Measurements from ENCODE around the gene ZNF205. TPM values are rescaled to one million over a fixed set of nuclear protein-coding genes. Genes with fewer than 3 reads are reported as not detected.

The ZNF205 gene
- total and polyA plus RNA-seq, 8 donors = 0.87 to 27.5 (median 12.9) TPM

DNA sequence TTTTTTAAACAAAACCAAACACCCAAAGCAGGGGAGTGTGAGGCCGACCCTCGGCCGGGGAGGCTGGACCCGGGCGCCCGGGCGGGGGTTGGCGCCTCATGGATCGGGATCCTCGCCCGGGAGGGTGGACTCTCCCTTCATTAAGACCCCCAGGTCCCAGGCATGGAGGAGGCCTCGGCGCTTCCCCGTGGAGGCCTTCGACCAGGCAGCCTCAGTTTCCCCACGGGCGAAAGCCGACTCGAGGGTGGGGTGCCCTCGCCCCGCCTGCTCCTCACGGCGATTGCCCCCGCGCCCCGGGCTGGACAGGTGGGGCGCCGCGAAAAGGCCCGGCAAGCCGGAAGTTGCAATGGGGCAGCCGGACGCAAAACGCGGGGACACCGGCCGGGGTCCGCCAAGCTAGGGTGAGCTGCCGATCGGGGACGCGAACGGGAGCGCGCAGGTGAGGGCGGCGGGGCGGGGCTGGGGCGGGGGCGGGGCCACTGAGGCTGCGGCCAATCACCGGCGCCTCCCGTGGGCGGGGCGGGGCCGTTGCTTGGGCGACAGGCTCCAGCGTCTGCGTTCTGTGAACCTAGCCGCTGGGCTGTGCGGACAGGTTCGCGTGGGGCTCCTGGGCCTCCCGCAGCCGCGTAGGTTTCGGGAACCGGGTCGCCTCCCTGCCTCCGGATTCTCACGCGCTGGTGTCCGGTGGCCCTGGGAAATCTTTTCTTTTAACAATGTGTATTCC is 6.0 kb upstream of the ZNF205 start:
- peak overlapping the region; percentile 49 to 71 (median 59) for H3K4me3 ChIP-seq
- H3K27ac ChIP-seq = peak overlapping the region; percentile 87 to 92 (median 89)
- peak; percentile 95 to 97 for DNase-seq
- intact Hi-C loops (cut with DNase I; ENCODE audit: low total_unique reads) = no loop called here
- no peaks in the 10 kb centered on the region for H3K9me3 ChIP-seq
- H3K36me3 ChIP-seq = no peaks in the 10 kb centered on the region
- WGBS, 5 donors = 1 to 4% (median 1%) methylated on average over 39 to 74 of the region's 74 CpGs
- H3K4me1 ChIP-seq = peaks cover 10 to 21% (median 18%) of the 10 kb centered on the region in 4 donors
- peaks cover 0 to 11% (median 0%) of the 10 kb centered on the region in 3 donors for H3K27me3 ChIP-seq
- TF ChIP-seq, protein P1, sequence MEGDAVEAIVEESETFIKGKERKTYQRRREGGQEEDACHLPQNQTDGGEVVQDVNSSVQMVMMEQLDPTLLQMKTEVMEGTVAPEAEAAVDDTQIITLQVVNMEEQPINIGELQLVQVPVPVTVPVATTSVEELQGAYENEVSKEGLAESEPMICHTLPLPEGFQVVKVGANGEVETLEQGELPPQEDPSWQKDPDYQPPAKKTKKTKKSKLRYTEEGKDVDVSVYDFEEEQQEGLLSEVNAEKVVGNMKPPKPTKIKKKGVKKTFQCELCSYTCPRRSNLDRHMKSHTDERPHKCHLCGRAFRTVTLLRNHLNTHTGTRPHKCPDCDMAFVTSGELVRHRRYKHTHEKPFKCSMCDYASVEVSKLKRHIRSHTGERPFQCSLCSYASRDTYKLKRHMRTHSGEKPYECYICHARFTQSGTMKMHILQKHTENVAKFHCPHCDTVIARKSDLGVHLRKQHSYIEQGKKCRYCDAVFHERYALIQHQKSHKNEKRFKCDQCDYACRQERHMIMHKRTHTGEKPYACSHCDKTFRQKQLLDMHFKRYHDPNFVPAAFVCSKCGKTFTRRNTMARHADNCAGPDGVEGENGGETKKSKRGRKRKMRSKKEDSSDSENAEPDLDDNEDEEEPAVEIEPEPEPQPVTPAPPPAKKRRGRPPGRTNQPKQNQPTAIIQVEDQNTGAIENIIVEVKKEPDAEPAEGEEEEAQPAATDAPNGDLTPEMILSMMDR (IDR thresholded peaks at IDR 0.05) = no peak
- TF ChIP-seq POLR2AphosphoS5 (IDR thresholded peaks at IDR 0.05) = peak in 2 of 3 donors; percentile 76 to 91
- no peak for TF ChIP-seq EP300 (IDR thresholded peaks at IDR 0.05)
- no peak for TF ChIP-seq POLR2A (IDR thresholded peaks at IDR 0.05)

DNA sequence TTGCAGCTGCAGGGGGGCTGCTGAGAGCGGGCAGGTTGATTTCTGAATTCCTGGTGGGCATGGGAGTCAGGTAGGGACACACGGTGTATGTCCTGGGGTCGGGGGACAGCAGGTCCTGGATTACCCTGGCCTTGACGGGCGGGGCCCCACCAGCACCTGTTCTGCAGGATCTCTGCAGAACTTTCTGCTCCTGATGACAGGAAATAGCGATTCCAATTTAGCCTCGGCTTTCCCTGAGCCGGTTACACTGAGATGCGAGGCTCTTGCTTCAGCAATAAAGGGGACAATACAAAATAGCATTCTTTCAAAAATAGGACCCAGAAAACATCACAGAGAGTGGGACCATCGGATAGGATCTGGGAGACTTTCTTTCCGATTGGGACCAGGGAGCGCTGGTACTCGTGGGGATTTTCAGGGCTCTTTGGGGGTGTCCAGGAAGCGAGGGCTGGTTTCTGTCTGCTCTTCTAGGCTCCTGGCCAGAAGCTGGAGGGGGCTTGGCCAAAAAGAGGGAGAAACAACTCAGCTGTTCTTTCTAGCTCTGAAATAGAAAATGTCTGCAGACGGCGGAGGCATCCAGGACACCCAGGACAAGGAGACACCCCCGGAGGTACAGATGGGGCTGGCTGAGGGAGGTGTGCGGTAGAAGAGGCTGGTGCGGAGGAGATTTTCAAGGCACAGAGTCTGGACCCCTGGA is 642 bp downstream of the ZNF205 start:
- H3K27ac ChIP-seq = peak overlapping the region; percentile 49 to 83 (median 76)
- 13 to 27% (median 17%) methylated on average over 16 to 19 of the region's 19 CpGs for WGBS, 5 donors

DNA sequence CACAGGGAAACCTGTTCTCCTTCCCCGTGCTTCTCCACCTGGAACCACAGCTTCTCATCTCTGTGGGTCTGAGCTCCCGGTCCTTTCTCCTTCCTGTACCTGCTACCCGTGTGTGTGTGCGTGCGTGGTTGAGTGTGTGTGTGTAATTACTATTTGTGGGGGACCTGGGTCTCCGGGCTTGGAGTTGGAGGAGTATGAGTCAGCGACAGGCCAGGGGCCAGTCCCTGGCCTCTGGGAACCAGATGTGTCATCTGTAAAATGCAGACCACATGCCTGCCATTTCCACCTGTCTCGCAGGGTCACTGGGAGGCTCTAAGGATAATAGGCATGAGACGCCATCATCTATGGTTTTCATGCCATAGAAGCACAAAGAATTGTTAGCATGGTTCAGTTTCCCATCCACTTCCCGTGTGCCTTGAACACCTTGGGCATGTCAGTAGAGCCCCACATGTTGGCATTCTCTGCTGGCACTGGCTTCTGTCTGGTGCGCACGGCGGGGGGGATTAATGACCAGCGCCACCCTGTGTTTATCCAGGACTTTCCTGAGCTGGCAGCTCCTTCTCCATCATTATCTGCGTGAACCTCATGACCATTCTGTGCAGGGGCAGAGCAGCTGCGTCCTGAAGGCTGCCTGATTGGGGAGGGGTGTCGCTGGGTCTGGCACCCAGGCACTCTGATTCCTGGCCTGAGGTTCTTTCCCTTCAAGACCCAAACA is 1.5 kb downstream of the ZNF205 start:
- Histone ChIP-seq H3K4me3 (peak overlapping the region; percentile 62 to 87 (median 83)), H3K27ac (peak overlapping the region in 1 of 5 donors; percentile 76), H3K4me1 (peaks cover 15 to 42% (median 33%) of the 10 kb centered on the region in 4 donors), H3K27me3 (no peaks in the 10 kb centered on the region), H3K36me3 (peaks cover 6 to 45% (median 44%) of the 10 kb centered on the region in 4 donors), H3K9me3 (no peaks in the 10 kb centered on the region)
- no peak for TF ChIP-seq POLR2AphosphoS5 (IDR thresholded peaks at IDR 0.05)
- intact Hi-C loops (cut with DNase I; ENCODE audit: low total_unique reads) = no loop called here
- DNase-seq = no peak
- 42 to 58% (median 53%) methylated on average over 16 to 17 of the region's 17 CpGs for WGBS, 5 donors

More for the DNA sequence above, 642 bp downstream of the ZNF205 start:
- H3K27me3 ChIP-seq = no peaks in the 10 kb centered on the region
- no peak for TF ChIP-seq POLR2A (IDR thresholded peaks at IDR 0.05)
- no peak for TF ChIP-seq EP300 (IDR thresholded peaks at IDR 0.05)
- TF ChIP-seq, protein P1 (IDR thresholded peaks at IDR 0.05) = no peak
- no peak for TF ChIP-seq POLR2AphosphoS5 (IDR thresholded peaks at IDR 0.05)
- DNase-seq = peak in 1 of 2 donors; percentile 80
- H3K4me1 ChIP-seq = peaks cover 15 to 42% (median 33%) of the 10 kb centered on the region in 4 donors
- H3K36me3 ChIP-seq = peaks cover 6 to 36% (median 35%) of the 10 kb centered on the region in 4 donors
- H3K4me3 ChIP-seq = peak overlapping the region; percentile 62 to 87 (median 83)
- H3K9me3 ChIP-seq = no peaks in the 10 kb centered on the region
- intact Hi-C loops (cut with DNase I; ENCODE audit: low total_unique reads) = no loop called here

DNA sequence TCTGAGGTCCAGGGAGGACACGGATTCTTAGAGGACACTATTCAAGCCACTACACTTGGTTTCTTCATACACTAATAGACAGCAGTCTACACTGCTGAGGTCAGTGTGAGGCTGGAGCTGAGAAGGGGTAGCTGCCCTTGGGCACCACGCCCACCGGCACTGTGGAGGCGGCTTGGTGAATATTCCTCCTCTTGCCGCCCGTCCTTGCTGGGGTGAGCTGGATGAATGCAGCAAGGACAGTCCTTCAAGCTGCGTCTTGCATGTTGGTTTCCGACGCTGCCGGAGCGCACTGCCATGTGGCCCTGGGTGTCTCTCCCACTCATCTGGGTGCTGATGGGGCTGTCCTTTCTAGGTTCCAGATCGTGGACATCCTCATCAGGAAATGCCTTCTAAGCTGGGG is 2.6 kb downstream of the ZNF205 start:
- peaks cover 15 to 56% (median 55%) of the 10 kb centered on the region in 4 donors for H3K36me3 ChIP-seq
- TF ChIP-seq POLR2A (IDR thresholded peaks at IDR 0.05) (no peak), POLR2AphosphoS5 (IDR thresholded peaks at IDR 0.05) (no peak), EP300 (IDR thresholded peaks at IDR 0.05) (no peak)
- TF ChIP-seq, protein P1 (IDR thresholded peaks at IDR 0.05) = no peak
- 92 to 95% (median 95%) methylated on average over 12 of the region's 12 CpGs for WGBS, 5 donors
- no peaks in the 10 kb centered on the region for H3K9me3 ChIP-seq
- no peak for DNase-seq
- no peaks in the 10 kb centered on the region for H3K27me3 ChIP-seq
- intact Hi-C loops (cut with DNase I; ENCODE audit: low total_unique reads) = no loop called here
- peaks cover 15 to 42% (median 33%) of the 10 kb centered on the region in 4 donors for H3K4me1 ChIP-seq
- no peak overlapping the region for H3K27ac ChIP-seq
- H3K4me3 ChIP-seq = no peak overlapping the region
